B cell (primary cell): ENCODE data around the gene ITPR2. TPM values are rescaled to one million over a fixed set of nuclear protein-coding genes. Genes with fewer than 3 reads are reported as not detected.

Experiments used
- ATAC-seq: fragments of 200-7000 bp; cut with Tn5 transposase; one replicate; pipeline ENCODE4 v1.10.0; 2021; ENCODE audit warnings: low read depth, mild to moderate bottlenecking, moderate number of reproducible peaks, moderate library complexity
- CTCF ChIA-PET: fragments of 350-600 bp; sonication (Branson Sonifier 250); formaldehyde crosslinking; loops from one replicate; lab custom pipeline; 2021; ENCODE audit warnings: antibody characterized with exemption, inconsistent platforms; lab: Charles Lee
- POLR2A ChIA-PET: fragments of 350-600 bp; sonication (Branson Sonifier 250); formaldehyde crosslinking; loops from one replicate; lab custom pipeline; 2021; ENCODE audit warnings: antibody characterized with exemption; lab: Charles Lee
- DNase-seq: peaks from one replicate; pipeline ENCODE4 v3.0.0; 2013
- H2AFZ ChIP-seq: 2 replicates; pipeline ENCODE4 v1.6.1; 2012; ENCODE audit warnings: mild to moderate bottlenecking, low read depth, low read length; ENCODE audit not compliant: insufficient read depth, poor library complexity, severe bottlenecking
- H3K27ac ChIP-seq, 2 donors: 1 replicate in 1 of 2; 2 replicates in 1 of 2; pipeline ENCODE4 v1.5.1; 2012 to 2013; ENCODE audit warnings: low read length in 2 of 2, mild to moderate bottlenecking in 2 of 2, moderate library complexity in 1 of 2
- H3K27me3 ChIP-seq, 4 experiments: fragments of 200-600 bp in 1 of 4; sonication (generic) in 1 of 4; replicated peaks in 1 of 4; 1 replicate in 2 of 4; 2 replicates in 2 of 4; pipeline versions ENCODE4 v1.6.1 to v1.7.0; 2013 to 2016; ENCODE audit warnings: low read length in 3 of 4, mild to moderate bottlenecking in 2 of 4, mixed read lengths in 1 of 4, moderate library complexity in 1 of 4; ENCODE audit not compliant: insufficient read depth in 4 of 4, control insufficient read depth in 3 of 4; ENCODE audit errors: control extremely low read depth in 1 of 4
- H3K36me3 ChIP-seq, 2 experiments: replicated peaks in 1 of 2; 1 replicate in 1 of 2; 2 replicates in 1 of 2; pipeline versions ENCODE4 v1.6.1 to v1.7.1; 2013; ENCODE audit warnings: low read length in 1 of 2; ENCODE audit not compliant: insufficient read depth in 2 of 2, control insufficient read depth in 1 of 2; ENCODE audit errors: control extremely low read depth in 1 of 2, extremely low read depth in 1 of 2
- H3K4me1 ChIP-seq, 2 donors: fragments of 200-600 bp in 1 of 2; sonication (generic) in 1 of 2; 1 replicate in 1 of 2; 2 replicates in 1 of 2; pipeline versions ENCODE4 v1.5.1 to v1.6.1; 2013 to 2017; ENCODE audit warnings: low read length in 2 of 2; ENCODE audit not compliant: control insufficient read depth in 2 of 2, insufficient read depth in 2 of 2
- H3K4me2 ChIP-seq: replicated peaks from 2 replicates; pipeline ENCODE3; 2012; ENCODE audit warnings: mild to moderate bottlenecking, low read depth, low read length; ENCODE audit not compliant: poor library complexity, severe bottlenecking
- H3K4me3 ChIP-seq, 5 experiments: fragments of 200-600 bp in 1 of 5; sonication (generic) in 1 of 5; 1 replicate in 3 of 5; 2 replicates in 2 of 5; pipeline versions ENCODE4 v1.5.1 to v1.7.0; 2011 to 2016; ENCODE audit warnings: low read length in 4 of 5, mild to moderate bottlenecking in 4 of 5, low read depth in 2 of 5, control low read depth in 1 of 5, moderate library complexity in 1 of 5; ENCODE audit not compliant: insufficient read depth in 1 of 5; ENCODE audit errors: control extremely low read depth in 1 of 5, extremely low read depth in 1 of 5
- H3K79me2 ChIP-seq: fragments of 200-600 bp; sonication (generic); one replicate; pipeline ENCODE4 v1.6.0; 2016; ENCODE audit warnings: low read length; ENCODE audit not compliant: control insufficient read depth, insufficient read depth
- H3K9ac ChIP-seq: fragments of 200-600 bp; sonication (generic); 2 replicates; pipeline ENCODE4 v1.6.1; 2017; ENCODE audit warnings: mild to moderate bottlenecking, low read length, moderate library complexity
- H3K9me3 ChIP-seq, 3 donors: one replicate each; pipeline versions ENCODE4 v1.6.1 to v1.7.1; 2013; ENCODE audit warnings: low read length in 2 of 3; ENCODE audit not compliant: control insufficient read depth in 2 of 3, insufficient read depth in 1 of 3; ENCODE audit errors: control extremely low read depth in 1 of 3
- H4K20me1 ChIP-seq: 2 replicates; pipeline ENCODE4 v1.6.0; 2012; ENCODE audit warnings: mild to moderate bottlenecking, low read length; ENCODE audit not compliant: insufficient read depth, control insufficient read depth, poor library complexity, severe bottlenecking
- H3K27ac Mint-ChIP-seq: one replicate; pipeline ENCODE4 v1.8.0; 2021; ENCODE audit warnings: mixed read lengths
- H3K27me3 Mint-ChIP-seq: one replicate; pipeline ENCODE4 v1.8.0; 2021; ENCODE audit warnings: mixed read lengths
- H3K4me1 Mint-ChIP-seq: one replicate; pipeline ENCODE4 v1.8.0; 2021; ENCODE audit warnings: mixed read lengths
- H3K4me3 Mint-ChIP-seq: one replicate; pipeline ENCODE4 v1.8.0; 2021; ENCODE audit warnings: mixed read lengths
- H3K9me3 Mint-ChIP-seq: one replicate; pipeline ENCODE4 v1.8.0; 2022; ENCODE audit warnings: mixed read lengths; ENCODE audit not compliant: insufficient read depth
- EZH2 ChIP-seq: IDR thresholded peaks from 2 replicates; pipeline ENCODE4 v1.6.1; 2012; ENCODE audit warnings: borderline replicate concordance, low read depth, mild to moderate bottlenecking, moderate library complexity, low read length; ENCODE audit not compliant: insufficient read depth, poor library complexity, severe bottlenecking
- WGBS: methylation state at CpG from one replicate; pipeline ENCODE4 v1.1.5; 2013; ENCODE audit warnings: missing lambda C conversion rate; ENCODE audit not compliant: insufficient coverage; 5-methylcytosine and 5-hydroxymethylcytosine counted together
- intact Hi-C: fragments of 100-400 bp; cut with micrococcal nuclease; formaldehyde crosslinking; loops from one replicate; pipeline ENCODE4 v1.10.0; 2022
- polyA plus RNA-seq: library from polyadenylated mRNA; depleted of rRNA; stranded (reverse); fragments of >200 nt; gene quantifications from 2 replicates; pipeline ENCODE4 v1.2.3, GENCODE V29; 2012
- total RNA-seq, 2 donors: library from RNA; stranded (reverse); fragments of 120-200 nt in 1 of 2; gene quantifications; 1 replicate in 1 of 2; 2 replicates in 1 of 2; pipeline versions ENCODE4 v1.2.3 to v1.2.4, GENCODE V29; 2013 to 2022
- TF ChIP-seq, protein P1 (sequence below): fragments of 200-600 bp; IDR thresholded peaks from one replicate; pipeline ENCODE4 v1.8.0; 2022; ENCODE audit warnings: antibody characterized with exemption, mild to moderate bottlenecking

The ITPR2 gene
- total and polyA plus RNA-seq, 2 donors (not counting 1 experiment from before 2014, with no cell fraction given), result 4.3 to 113 TPM

GRCh38 chr12:26874501-26875296, 41.7 kb upstream of the ITPR2 start:
- no peak overlapping the region for H3K4me3 Mint-ChIP-seq
- 69% methylated on average over 2 of the region's 7 CpGs for WGBS
- TF ChIP-seq EZH2, result no peak
- TF ChIP-seq, protein P1, sequence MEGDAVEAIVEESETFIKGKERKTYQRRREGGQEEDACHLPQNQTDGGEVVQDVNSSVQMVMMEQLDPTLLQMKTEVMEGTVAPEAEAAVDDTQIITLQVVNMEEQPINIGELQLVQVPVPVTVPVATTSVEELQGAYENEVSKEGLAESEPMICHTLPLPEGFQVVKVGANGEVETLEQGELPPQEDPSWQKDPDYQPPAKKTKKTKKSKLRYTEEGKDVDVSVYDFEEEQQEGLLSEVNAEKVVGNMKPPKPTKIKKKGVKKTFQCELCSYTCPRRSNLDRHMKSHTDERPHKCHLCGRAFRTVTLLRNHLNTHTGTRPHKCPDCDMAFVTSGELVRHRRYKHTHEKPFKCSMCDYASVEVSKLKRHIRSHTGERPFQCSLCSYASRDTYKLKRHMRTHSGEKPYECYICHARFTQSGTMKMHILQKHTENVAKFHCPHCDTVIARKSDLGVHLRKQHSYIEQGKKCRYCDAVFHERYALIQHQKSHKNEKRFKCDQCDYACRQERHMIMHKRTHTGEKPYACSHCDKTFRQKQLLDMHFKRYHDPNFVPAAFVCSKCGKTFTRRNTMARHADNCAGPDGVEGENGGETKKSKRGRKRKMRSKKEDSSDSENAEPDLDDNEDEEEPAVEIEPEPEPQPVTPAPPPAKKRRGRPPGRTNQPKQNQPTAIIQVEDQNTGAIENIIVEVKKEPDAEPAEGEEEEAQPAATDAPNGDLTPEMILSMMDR, result no peak
- DNase-seq (no peak), ATAC-seq (no peak)
- Histone ChIP-seq H3K9me3 (no peaks in the 10 kb centered on the region), H3K4me1 (peaks cover 11 to 12% of the 10 kb centered on the region in 2 donors), H3K36me3 (no peaks in the 10 kb centered on the region), H3K27ac (no peak overlapping the region), H3K4me3 (no peak overlapping the region), H3K79me2 (no peaks in the 10 kb centered on the region), H2AFZ (no peak overlapping the region), H3K4me2 (no peak overlapping the region), H3K9ac (no peak overlapping the region), H3K27me3 (no peaks in the 10 kb centered on the region), H4K20me1 (no peaks in the 10 kb centered on the region)
- no peak overlapping the region for H3K27ac Mint-ChIP-seq
- H3K4me1 Mint-ChIP-seq, result peaks cover 20% of the 10 kb centered on the region
- intact Hi-C loops, result no loop called here
- POLR2A ChIA-PET, result no interaction called here
- CTCF ChIA-PET, result interaction anchor here (2.8 kb wide), 1 partner anchor 10 kb away, joined by 19 read pairs; no protein-coding TSS in a partner anchor
- no peaks in the 10 kb centered on the region for H3K27me3 Mint-ChIP-seq
- no peaks in the 10 kb centered on the region for H3K9me3 Mint-ChIP-seq

DNA sequence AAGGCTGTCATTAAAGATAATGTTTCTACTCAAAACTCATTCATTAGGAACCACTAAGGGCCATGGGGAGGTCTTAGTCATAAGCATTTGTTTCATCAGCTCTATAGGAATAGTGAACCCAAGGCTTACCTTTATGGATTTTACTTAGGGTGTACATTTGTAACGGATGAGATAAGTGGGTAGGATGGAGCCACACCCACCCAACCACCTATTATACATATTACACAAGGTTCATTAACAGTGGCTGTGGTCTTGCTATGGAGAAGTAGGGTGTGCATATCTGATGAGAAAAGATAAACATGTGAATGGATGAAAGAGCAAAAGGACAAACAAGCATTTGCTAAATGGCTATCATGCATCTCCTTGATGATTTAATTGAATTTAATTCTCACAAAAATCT, 39.6 kb upstream of the ITPR2 start:
- H4K20me1 ChIP-seq, result no peaks in the 10 kb centered on the region

More for the DNA sequence above, 39.6 kb upstream of the ITPR2 start:
- DNase-seq, result no peak
- POLR2A ChIA-PET, result no interaction called here
- H3K27me3 ChIP-seq, result no peaks in the 10 kb centered on the region
- H3K27ac ChIP-seq, result no peak overlapping the region
- no peak overlapping the region for H3K27ac Mint-ChIP-seq
- H3K4me3 ChIP-seq, result no peak overlapping the region
- no peak overlapping the region for H3K4me3 Mint-ChIP-seq
- no peak for ATAC-seq
- H3K9me3 Mint-ChIP-seq, result no peaks in the 10 kb centered on the region
- no peaks in the 10 kb centered on the region for H3K36me3 ChIP-seq
- intact Hi-C loops, result no loop called here
- TF ChIP-seq EZH2, result no peak
- TF ChIP-seq, protein P1, result no peak
- H3K4me2 ChIP-seq, result no peak overlapping the region
- H3K9ac ChIP-seq, result no peak overlapping the region
- no peak overlapping the region for H2AFZ ChIP-seq
- no peaks in the 10 kb centered on the region for H3K79me2 ChIP-seq
- CTCF ChIA-PET, result no interaction called here
- no peaks in the 10 kb centered on the region for H3K4me1 ChIP-seq
- H3K9me3 ChIP-seq, result no peaks in the 10 kb centered on the region
- H3K4me1 Mint-ChIP-seq, result peaks cover 5% of the 10 kb centered on the region
- no CpG with 5 or more reads among the region's 1 CpG for WGBS
- H3K27me3 Mint-ChIP-seq, result no peaks in the 10 kb centered on the region
